ENCODE measurements around the gene ACYP1. TPM values are rescaled to one million over a fixed set of nuclear protein-coding genes. Genes with fewer than 3 reads are reported as not detected.

The ACYP1 gene
- total RNA-seq, 1 experiment from 2014 or later = 21.3 TPM

DNA sequence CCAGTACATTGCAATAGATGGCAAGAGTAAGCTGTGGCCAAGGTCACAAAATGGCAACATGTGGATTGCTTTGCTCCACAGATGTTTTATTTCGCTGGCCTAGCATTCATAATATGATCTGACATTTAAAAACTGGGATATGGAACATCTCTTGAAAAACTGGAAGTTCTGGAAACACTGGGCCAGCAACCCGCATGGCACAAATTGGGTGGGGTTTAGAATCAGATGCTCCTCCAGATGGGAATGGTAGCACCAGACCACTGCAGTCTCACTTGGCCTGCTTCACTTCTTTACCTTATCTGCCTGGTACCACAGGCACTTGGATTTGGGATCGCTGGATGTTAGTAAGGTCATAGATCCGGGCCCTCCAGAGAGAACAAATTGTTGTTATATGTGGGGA, 15.7 kb upstream of the ACYP1 start:
- intact Hi-C loops (cut with micrococcal nuclease; ENCODE audit: unreplicated experiment) (no loop called here), in situ Hi-C loops (cut with HindIII; ENCODE audit: low pct_unique_long_range_greater_than_20kb, low sequenced_read_pairs) (no loop called here)
- POLR2A ChIA-PET = interaction anchor here (0.5 to 0.6 kb wide), 2 partner anchors 64 to 502 kb away, joined by 5 to 14 read pairs; no protein-coding TSS in a partner anchor
- no peak for ATAC-seq
- H3K4me3 ChIP-seq (ENCODE audit: low read depth in 2 of 2, low read length in 2 of 2) = no peak overlapping the region
- DNase-seq (ENCODE audit: low read depth, low spot score) = no peak
- BruUV-seq (replicated peaks) = no TSS peak
- TF ChIP-seq SIN3A (IDR thresholded peaks at IDR 0.05; ENCODE audit: borderline replicate concordance, insufficient read depth, low read depth, low read length) = no peak
- TF ChIP-seq TCF7L2 (IDR thresholded peaks at IDR 0.05; ENCODE audit: low read depth, low read length) = no peak
- TF ChIP-seq, protein P1, sequence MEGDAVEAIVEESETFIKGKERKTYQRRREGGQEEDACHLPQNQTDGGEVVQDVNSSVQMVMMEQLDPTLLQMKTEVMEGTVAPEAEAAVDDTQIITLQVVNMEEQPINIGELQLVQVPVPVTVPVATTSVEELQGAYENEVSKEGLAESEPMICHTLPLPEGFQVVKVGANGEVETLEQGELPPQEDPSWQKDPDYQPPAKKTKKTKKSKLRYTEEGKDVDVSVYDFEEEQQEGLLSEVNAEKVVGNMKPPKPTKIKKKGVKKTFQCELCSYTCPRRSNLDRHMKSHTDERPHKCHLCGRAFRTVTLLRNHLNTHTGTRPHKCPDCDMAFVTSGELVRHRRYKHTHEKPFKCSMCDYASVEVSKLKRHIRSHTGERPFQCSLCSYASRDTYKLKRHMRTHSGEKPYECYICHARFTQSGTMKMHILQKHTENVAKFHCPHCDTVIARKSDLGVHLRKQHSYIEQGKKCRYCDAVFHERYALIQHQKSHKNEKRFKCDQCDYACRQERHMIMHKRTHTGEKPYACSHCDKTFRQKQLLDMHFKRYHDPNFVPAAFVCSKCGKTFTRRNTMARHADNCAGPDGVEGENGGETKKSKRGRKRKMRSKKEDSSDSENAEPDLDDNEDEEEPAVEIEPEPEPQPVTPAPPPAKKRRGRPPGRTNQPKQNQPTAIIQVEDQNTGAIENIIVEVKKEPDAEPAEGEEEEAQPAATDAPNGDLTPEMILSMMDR (IDR thresholded peaks at IDR 0.05) = no peak
- TF ChIP-seq POLR2AphosphoS5 (IDR thresholded peaks at IDR 0.05; ENCODE audit: low read depth, low read length) = no peak
- TF ChIP-seq REST (IDR thresholded peaks at IDR 0.05; ENCODE audit: insufficient read depth in 1 of 2, low read depth in 2 of 2, low read length in 1 of 2) = no peak
- H3K9me3 ChIP-seq (ENCODE audit: control insufficient read depth, insufficient read depth, low read depth, low read length) = no peaks in the 10 kb centered on the region
- no peak overlapping the region for H3K27ac ChIP-seq (ENCODE audit: low read length)
- H3K27me3 ChIP-seq (ENCODE audit: control insufficient read depth, insufficient read depth, low read length) = no peaks in the 10 kb centered on the region
- no peaks in the 10 kb centered on the region for H3K36me3 ChIP-seq (ENCODE audit: control insufficient read depth, insufficient read depth, low read length)
- no peaks in the 10 kb centered on the region for H3K4me1 ChIP-seq (ENCODE audit: control insufficient read depth, insufficient read depth, low read length)
- CTCF ChIA-PET = no interaction called here

GRCh38 chr14:75077794-75078193, 14.0 kb upstream of the ACYP1 start:
- Histone ChIP-seq H3K4me3 (ENCODE audit: low read depth in 2 of 2, low read length in 2 of 2) (no peak overlapping the region), H3K27ac (ENCODE audit: low read length) (no peak overlapping the region), H3K27me3 (ENCODE audit: control insufficient read depth, insufficient read depth, low read length) (no peaks in the 10 kb centered on the region), H3K9me3 (ENCODE audit: control insufficient read depth, insufficient read depth, low read depth, low read length) (no peaks in the 10 kb centered on the region), H3K36me3 (ENCODE audit: control insufficient read depth, insufficient read depth, low read length) (no peaks in the 10 kb centered on the region), H3K4me1 (ENCODE audit: control insufficient read depth, insufficient read depth, low read length) (no peaks in the 10 kb centered on the region)
- POLR2A ChIA-PET = no interaction called here
- TF ChIP-seq, protein P1 (IDR thresholded peaks at IDR 0.05) = no peak
- TF ChIP-seq TCF7L2 (IDR thresholded peaks at IDR 0.05; ENCODE audit: low read depth, low read length) = no peak
- TF ChIP-seq SIN3A (IDR thresholded peaks at IDR 0.05; ENCODE audit: borderline replicate concordance, insufficient read depth, low read depth, low read length) = no peak
- no peak for TF ChIP-seq REST (IDR thresholded peaks at IDR 0.05; ENCODE audit: insufficient read depth in 1 of 2, low read depth in 2 of 2, low read length in 1 of 2)
- TF ChIP-seq POLR2AphosphoS5 (IDR thresholded peaks at IDR 0.05; ENCODE audit: low read depth, low read length) = no peak
- no TSS peak for BruUV-seq (replicated peaks)
- in situ Hi-C loops (cut with HindIII; ENCODE audit: low pct_unique_long_range_greater_than_20kb, low sequenced_read_pairs) (no loop called here), intact Hi-C loops (cut with micrococcal nuclease; ENCODE audit: unreplicated experiment) (no loop called here)
- ATAC-seq = no peak
- DNase-seq (ENCODE audit: low read depth, low spot score) = no peak
- CTCF ChIA-PET = interaction anchor here (0.8 kb wide), 1 partner anchor 218 kb away, joined by 3 read pairs; no protein-coding TSS in a partner anchor
